Astrocyte (in vitro differentiated cells and primary cell): Measurements from ENCODE around the gene CDC34. TPM values are rescaled to one million over a fixed set of nuclear protein-coding genes. Genes with fewer than 3 reads are reported as not detected.

Experiments
- DNase-seq: peaks from one replicate; pipeline ENCODE4 v3.0.0-alpha.2; 2010; ENCODE audit warnings: low read depth
- FAIRE-seq: peaks from 2 replicates; lab custom pipeline; 2011; peaks lifted over from hg19 to GRCh38; lab: Jason Lieb, UNC
- H2AFZ ChIP-seq: 2 replicates; pipeline ENCODE4 v1.6.0; 2012; ENCODE audit warnings: low read depth, low read length, inconsistent platforms
- H3K27ac ChIP-seq: 2 replicates; pipeline ENCODE4 v1.5.1; 2011; ENCODE audit warnings: low read depth, low read length, inconsistent platforms
- H3K27me3 ChIP-seq: 2 replicates; pipeline ENCODE4 v1.6.0; 2011; ENCODE audit warnings: low read length, inconsistent platforms; ENCODE audit not compliant: insufficient read depth
- H3K36me3 ChIP-seq: 2 replicates; pipeline ENCODE4 v1.5.1; 2011; ENCODE audit warnings: low read length, inconsistent platforms; ENCODE audit not compliant: insufficient read depth
- H3K4me1 ChIP-seq: 2 replicates; pipeline ENCODE4 v1.5.1; 2011; ENCODE audit warnings: low read length, inconsistent platforms; ENCODE audit not compliant: insufficient read depth
- H3K4me2 ChIP-seq: 2 replicates; pipeline ENCODE4 v1.6.0; 2012; ENCODE audit warnings: low read length, inconsistent platforms
- H3K4me3 ChIP-seq: 2 replicates; pipeline ENCODE4 v1.5.1; 2011; ENCODE audit warnings: low read depth, mild to moderate bottlenecking, low read length, inconsistent platforms; ENCODE audit not compliant: insufficient read depth
- H3K79me2 ChIP-seq: 2 replicates; pipeline ENCODE4 v1.6.0; 2012; ENCODE audit warnings: mild to moderate bottlenecking, low read length, inconsistent platforms; ENCODE audit not compliant: insufficient read depth
- H3K9ac ChIP-seq: 2 replicates; pipeline ENCODE4 v1.6.0; 2012; ENCODE audit warnings: mild to moderate bottlenecking, low read length, inconsistent platforms
- H3K9me3 ChIP-seq: 2 replicates; pipeline ENCODE4 v1.5.1; 2012; ENCODE audit warnings: low read depth, mild to moderate bottlenecking, low read length, inconsistent platforms; ENCODE audit not compliant: insufficient read depth
- H4K20me1 ChIP-seq: 2 replicates; pipeline ENCODE4 v1.6.0; 2012; ENCODE audit warnings: low read length, inconsistent platforms; ENCODE audit not compliant: insufficient read depth
- H3K27ac Mint-ChIP-seq: one replicate; pipeline ENCODE4 v1.8.0; 2021; ENCODE audit warnings: mild to moderate bottlenecking, mixed read lengths; ENCODE audit not compliant: unreplicated experiment
- H3K27me3 Mint-ChIP-seq: one replicate; pipeline ENCODE4 v1.8.0; 2021; ENCODE audit warnings: low read depth, mixed read lengths; ENCODE audit not compliant: unreplicated experiment
- H3K36me3 Mint-ChIP-seq: one replicate; pipeline ENCODE4 v1.8.0; 2021; ENCODE audit warnings: low read depth, mixed read lengths; ENCODE audit not compliant: unreplicated experiment
- H3K4me1 Mint-ChIP-seq: one replicate; pipeline ENCODE4 v1.8.0; 2021; ENCODE audit warnings: low read depth, mixed read lengths; ENCODE audit not compliant: unreplicated experiment
- H3K4me3 Mint-ChIP-seq: one replicate; pipeline ENCODE4 v1.8.0; 2021; ENCODE audit warnings: mild to moderate bottlenecking, moderate library complexity, mixed read lengths; ENCODE audit not compliant: unreplicated experiment
- H3K9me3 Mint-ChIP-seq: one replicate; pipeline ENCODE4 v1.8.0; 2021; ENCODE audit warnings: mild to moderate bottlenecking, mixed read lengths; ENCODE audit not compliant: unreplicated experiment
- EZH2 ChIP-seq: IDR thresholded peaks from 2 replicates; pipeline ENCODE4 v1.6.1; 2012; ENCODE audit warnings: mild to moderate bottlenecking, low read length, inconsistent platforms; ENCODE audit not compliant: insufficient read depth
- total RNA-seq: library from RNA; stranded (reverse); gene quantifications from 2 replicates; pipeline ENCODE4 v1.2.1, GENCODE V29; 2021
- TF ChIP-seq, protein P1 (sequence below): IDR thresholded peaks from 2 replicates; pipeline ENCODE4 v1.5.1; 2011; ENCODE audit warnings: low read depth, mild to moderate bottlenecking, inconsistent platforms, low read length, moderate library complexity; ENCODE audit not compliant: insufficient read depth

CDC34 gene
- total RNA-seq, 1 donor from 2014 or later: 190 TPM

DNA sequence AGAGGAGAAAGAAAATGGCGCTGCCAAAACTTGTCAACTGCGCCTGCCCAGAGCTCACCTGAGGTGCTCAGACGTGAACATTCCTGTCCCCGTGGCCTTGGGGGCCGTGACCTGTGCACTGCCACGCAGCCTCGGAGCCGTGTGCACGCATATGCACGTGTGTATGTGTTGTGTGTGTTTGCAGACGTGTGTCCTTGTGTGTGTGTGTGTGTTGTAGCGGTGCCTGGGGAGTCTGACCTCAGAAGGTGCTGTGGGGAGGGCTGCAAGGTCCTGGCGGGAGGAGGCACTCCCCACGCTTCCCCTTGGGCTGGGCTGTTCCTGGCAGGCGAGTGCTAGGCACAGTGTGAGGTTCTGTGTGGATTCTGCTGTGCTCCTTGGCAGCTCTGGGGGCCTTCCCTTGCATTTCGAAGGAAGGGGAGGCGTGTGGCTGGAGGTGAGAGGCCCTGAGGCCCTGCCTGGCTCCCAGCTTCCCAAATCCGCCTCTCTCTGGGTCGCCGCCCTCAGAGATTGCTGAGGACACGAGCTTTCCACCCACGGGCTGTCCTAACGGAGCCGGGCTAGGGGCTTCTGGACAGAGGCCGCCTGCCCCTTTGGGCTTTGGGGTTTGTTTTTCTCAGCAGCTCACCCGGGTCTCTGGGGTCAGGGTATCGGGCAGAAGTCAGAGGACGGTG lies 45.3 kb downstream of the CDC34 start:
- no peak overlapping the region for H3K27ac ChIP-seq
- H3K4me2 ChIP-seq: peak overlapping the region; percentile 92
- Mint-ChIP-seq H3K27me3 (no peaks in the 10 kb centered on the region), H3K4me1 (peaks cover 21% of the 10 kb centered on the region), H3K36me3 (no peaks in the 10 kb centered on the region), H3K4me3 (no peak overlapping the region), H3K27ac (no peak overlapping the region), H3K9me3 (no peaks in the 10 kb centered on the region)
- H4K20me1 ChIP-seq: peaks cover 84% of the 10 kb centered on the region
- no peak for DNase-seq
- no peak overlapping the region for H3K4me3 ChIP-seq
- peaks cover 3% of the 10 kb centered on the region for H3K36me3 ChIP-seq
- H3K27me3 ChIP-seq: no peaks in the 10 kb centered on the region
- FAIRE-seq: no peak
- H3K9ac ChIP-seq: no peak overlapping the region
- H2AFZ ChIP-seq: no peak overlapping the region
- H3K9me3 ChIP-seq: no peaks in the 10 kb centered on the region
- TF ChIP-seq, protein P1, sequence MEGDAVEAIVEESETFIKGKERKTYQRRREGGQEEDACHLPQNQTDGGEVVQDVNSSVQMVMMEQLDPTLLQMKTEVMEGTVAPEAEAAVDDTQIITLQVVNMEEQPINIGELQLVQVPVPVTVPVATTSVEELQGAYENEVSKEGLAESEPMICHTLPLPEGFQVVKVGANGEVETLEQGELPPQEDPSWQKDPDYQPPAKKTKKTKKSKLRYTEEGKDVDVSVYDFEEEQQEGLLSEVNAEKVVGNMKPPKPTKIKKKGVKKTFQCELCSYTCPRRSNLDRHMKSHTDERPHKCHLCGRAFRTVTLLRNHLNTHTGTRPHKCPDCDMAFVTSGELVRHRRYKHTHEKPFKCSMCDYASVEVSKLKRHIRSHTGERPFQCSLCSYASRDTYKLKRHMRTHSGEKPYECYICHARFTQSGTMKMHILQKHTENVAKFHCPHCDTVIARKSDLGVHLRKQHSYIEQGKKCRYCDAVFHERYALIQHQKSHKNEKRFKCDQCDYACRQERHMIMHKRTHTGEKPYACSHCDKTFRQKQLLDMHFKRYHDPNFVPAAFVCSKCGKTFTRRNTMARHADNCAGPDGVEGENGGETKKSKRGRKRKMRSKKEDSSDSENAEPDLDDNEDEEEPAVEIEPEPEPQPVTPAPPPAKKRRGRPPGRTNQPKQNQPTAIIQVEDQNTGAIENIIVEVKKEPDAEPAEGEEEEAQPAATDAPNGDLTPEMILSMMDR: no peak
- no peak for TF ChIP-seq EZH2
- H3K4me1 ChIP-seq: peaks cover 34% of the 10 kb centered on the region
- peaks cover 90% of the 10 kb centered on the region for H3K79me2 ChIP-seq

DNA sequence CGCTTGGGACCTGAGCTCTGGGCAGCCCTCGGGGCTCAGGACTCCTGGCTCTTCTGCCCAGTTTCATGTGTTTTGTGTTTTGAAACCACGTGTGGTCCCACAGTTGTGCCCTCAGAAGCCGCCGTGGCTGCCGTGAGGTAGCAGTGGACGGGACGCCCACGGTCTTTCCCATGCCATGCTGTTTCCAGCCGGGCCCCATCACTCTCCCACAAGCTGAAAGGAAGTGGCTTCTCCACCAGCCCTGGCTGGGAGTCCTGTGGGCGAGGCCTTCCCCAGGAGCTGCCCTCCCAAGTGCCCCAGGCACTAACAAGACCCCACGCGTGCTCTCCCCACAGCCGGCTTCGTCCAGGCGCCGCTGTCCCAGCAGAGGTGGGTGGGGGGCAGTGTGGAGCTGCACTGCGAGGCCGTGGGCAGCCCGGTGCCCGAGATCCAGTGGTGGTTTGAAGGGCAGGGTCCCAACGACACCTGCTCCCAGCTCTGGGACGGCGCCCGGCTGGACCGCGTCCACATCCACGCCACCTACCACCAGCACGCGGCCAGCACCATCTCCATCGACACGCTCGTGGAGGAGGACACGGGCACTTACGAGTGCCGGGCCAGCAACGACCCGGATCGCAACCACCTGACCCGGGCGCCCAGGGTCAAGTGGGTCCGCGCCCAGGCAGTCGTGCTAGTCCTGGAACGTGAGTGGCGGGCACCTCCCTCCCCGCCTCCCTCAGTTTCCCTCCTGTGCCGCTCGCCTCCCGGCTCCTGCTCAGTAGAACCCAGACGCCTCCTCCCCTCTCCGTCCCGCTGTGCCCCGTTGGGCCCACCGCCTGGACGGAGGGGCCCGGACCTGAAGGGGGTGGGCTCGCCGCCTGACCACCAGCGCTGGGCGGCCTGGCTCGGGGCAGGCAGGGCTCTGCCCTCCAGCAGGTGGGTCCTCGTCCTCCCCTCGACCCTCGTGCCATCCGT lies 46.2 kb downstream of the CDC34 start:
- Mint-ChIP-seq H3K27ac (no peak overlapping the region), H3K27me3 (no peaks in the 10 kb centered on the region), H3K36me3 (peaks cover 1% of the 10 kb centered on the region), H3K9me3 (no peaks in the 10 kb centered on the region), H3K4me1 (peaks cover 23% of the 10 kb centered on the region), H3K4me3 (no peak overlapping the region)
- peaks cover 88% of the 10 kb centered on the region for H4K20me1 ChIP-seq
- H3K79me2 ChIP-seq: peaks cover 87% of the 10 kb centered on the region
- TF ChIP-seq EZH2: no peak
- TF ChIP-seq, protein P1: no peak
- no peaks in the 10 kb centered on the region for H3K27me3 ChIP-seq
- no peak overlapping the region for H2AFZ ChIP-seq
- no peak overlapping the region for H3K27ac ChIP-seq
- FAIRE-seq: no peak
- no peak overlapping the region for H3K4me3 ChIP-seq
- H3K36me3 ChIP-seq: peaks cover 3% of the 10 kb centered on the region
- H3K4me1 ChIP-seq: peaks cover 34% of the 10 kb centered on the region
- H3K9me3 ChIP-seq: no peaks in the 10 kb centered on the region
- no peak overlapping the region for H3K9ac ChIP-seq
- no peak for DNase-seq
- no peak overlapping the region for H3K4me2 ChIP-seq
